Posterior vena cava (tissue), 2 donors: Measurements from ENCODE around the gene SEZ6. TPM values are rescaled to one million over a fixed set of nuclear protein-coding genes. Genes with fewer than 3 reads are reported as not detected.

ENCODE experiments used
- total RNA-seq, 2 donors: library from RNA; stranded (reverse); fragmentation: NEBNext Ultra II Directional; extraction: Animal tissue kit (Norgen Biotek cat#: 25700); gene quantifications; one replicate each; pipeline ENCODE4 v1.2.1, GENCODE V29; 2021
- donor health status: DM: yes; HTN: yes; CAD: no.
- donor health status: DM: yes; HTN: yes; CAD: no.

Gene SEZ6
- total RNA-seq, 2 donors from 2014 or later = not detected

Other genes with a start within 250 kb of the SEZ6 start
- gene FAM222B, start 163.2 kb downstream of the SEZ6 start, total RNA-seq = 10 to 100 TPM; 13.8 to 19.2 TPM
- 10 to 100 TPM; 22.6 to 24.4 TPM for gene ERAL1, start 151.0 kb downstream of the SEZ6 start, total RNA-seq
- 100 to 1,000 TPM in 1 of 2 donors, 10 to 100 TPM in 1; 99.0 to 101 TPM for gene FLOT2, start 108.3 kb downstream of the SEZ6 start, total RNA-seq
- 1 to 10 TPM; 3.7 to 4.0 TPM for gene DHRS13, start 103.0 kb downstream of the SEZ6 start, total RNA-seq
- 10 to 100 TPM; 26.7 to 32.3 TPM for gene PHF12, start 54.5 kb downstream of the SEZ6 start, total RNA-seq
- 1 to 10 TPM; 1.2 to 2.1 TPM for gene PIPOX, start 37.1 kb upstream of the SEZ6 start, total RNA-seq
- 10 to 100 TPM; 76.3 to 87.9 TPM for gene MYO18A, start 174.4 kb upstream of the SEZ6 start, total RNA-seq
- not detected for gene CRYBA1, start 240.8 kb upstream of the SEZ6 start, total RNA-seq